ENCODE measurements around the gene TENT4A. TPM values are rescaled to one million over a fixed set of nuclear protein-coding genes. Genes with fewer than 3 reads are reported as not detected.

Gene TENT4A
- total RNA-seq, 1 experiment from 2014 or later, result 25.6 TPM

DNA sequence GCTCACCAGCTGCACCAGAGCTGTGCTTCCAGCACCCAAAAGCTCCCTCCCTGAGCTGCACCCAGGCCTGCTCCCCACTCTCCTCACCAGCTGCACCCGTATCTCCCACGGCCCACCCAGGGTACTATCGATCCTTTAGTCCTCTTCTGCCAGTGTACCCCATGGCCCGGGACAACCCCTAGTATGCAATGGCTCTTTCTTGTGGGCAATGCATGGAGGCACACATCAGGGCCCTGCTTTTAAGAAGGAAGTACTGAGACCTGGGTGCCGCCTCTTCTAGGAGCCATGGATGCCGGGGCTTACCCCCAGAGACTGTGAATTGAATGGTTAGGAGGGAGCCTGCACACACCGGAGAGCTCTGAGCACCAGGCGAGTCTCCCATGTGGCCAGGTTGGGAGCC is 49.5 kb downstream of the TENT4A start:
- no peak overlapping the region for H3K9ac ChIP-seq (ENCODE audit: extremely low read depth, insufficient read length, low read length)
- no CpG with 5 or more reads among the region's 8 CpGs for WGBS (ENCODE audit: extremely low coverage, insufficient read length, low lambda C conversion rate)
- H4K20me1 ChIP-seq (ENCODE audit: control insufficient read depth, insufficient read depth, insufficient read length), result no peaks in the 10 kb centered on the region
- no peak overlapping the region for H4K91ac ChIP-seq (ENCODE audit: insufficient read length, low read depth, low read length)
- DNase-seq, result no peak
- H4K5ac ChIP-seq (ENCODE audit: insufficient read length, low read depth, low read length), result no peak overlapping the region
- no peaks in the 10 kb centered on the region for H3K4me1 ChIP-seq (ENCODE audit: insufficient read depth, low read length)
- no peak overlapping the region for H3K23ac ChIP-seq (ENCODE audit: insufficient read length, low read depth, low read length)
- H2BK12ac ChIP-seq (ENCODE audit: insufficient read length, low read depth, low read length), result no peak overlapping the region
- no peak overlapping the region for H2BK120ac ChIP-seq (ENCODE audit: low read depth, low read length, poor library complexity, severe bottlenecking)
- no peaks in the 10 kb centered on the region for H3K23me2 ChIP-seq (ENCODE audit: insufficient read length, low read depth, low read length, poor library complexity, severe bottlenecking)
- no peak overlapping the region for H2BK5ac ChIP-seq (ENCODE audit: insufficient read length, low read length)
- H3T11ph ChIP-seq (ENCODE audit: low read length), result no peak overlapping the region
- H3K9me3 ChIP-seq (ENCODE audit: control insufficient read depth, low read depth, low read length), result no peaks in the 10 kb centered on the region
- H3K9me3 Mint-ChIP-seq, result no peaks in the 10 kb centered on the region; a peak in 1 of 5 replicates
- H3K27ac Mint-ChIP-seq, result no peak overlapping the region
- H3K4ac ChIP-seq (ENCODE audit: low read depth, low read length), result no peak overlapping the region
- H3K27me3 Mint-ChIP-seq (ENCODE audit: low read depth), result no peaks in the 10 kb centered on the region
- no peak overlapping the region for H2BK15ac ChIP-seq (ENCODE audit: low read depth, low read length)
- no peak overlapping the region for H3K18ac ChIP-seq (ENCODE audit: insufficient read length, low read depth, low read length)
- H3K4me2 ChIP-seq (ENCODE audit: insufficient read depth, insufficient read length, low read length), result no peak overlapping the region
- H3K79me1 ChIP-seq (ENCODE audit: insufficient read depth, low read depth, low read length, poor library complexity, severe bottlenecking), result no peaks in the 10 kb centered on the region
- peaks cover 3 to 6% of the 10 kb centered on the region in 2 experiments; a peak in 3 of 4 replicates for H3K4me1 Mint-ChIP-seq
- H4K8ac ChIP-seq (replicated peaks; ENCODE audit: insufficient read length, low read depth, low read length), result no peak overlapping the region
- H3K27ac ChIP-seq (ENCODE audit: insufficient read length, low read depth, low read length), result no peak overlapping the region
- no peak overlapping the region for H3K14ac ChIP-seq (ENCODE audit: insufficient read depth, low read length)
- H3K56ac ChIP-seq (ENCODE audit: insufficient read length, low read depth, low read length), result no peak overlapping the region
- no peaks in the 10 kb centered on the region for H3K79me2 ChIP-seq (ENCODE audit: insufficient read depth, low read length)
- no peak overlapping the region for H2BK20ac ChIP-seq (ENCODE audit: low read depth, low read length, poor library complexity, severe bottlenecking)
- H3K4me3 Mint-ChIP-seq, result no peak overlapping the region
- H2AFZ ChIP-seq (ENCODE audit: low read length), result no peak overlapping the region
- H3K27me3 ChIP-seq (ENCODE audit: insufficient read depth, low read length), result no peaks in the 10 kb centered on the region
- peaks cover 4 to 10% (median 5%) of the 10 kb centered on the region in 3 experiments; a peak in 5 of 7 replicates for H3K36me3 Mint-ChIP-seq (ENCODE audit: insufficient read depth in 1 of 3, low read depth in 3 of 3)
- H2AK5ac ChIP-seq (ENCODE audit: insufficient read length, low read length), result no peak overlapping the region
- TF ChIP-seq, protein P1, sequence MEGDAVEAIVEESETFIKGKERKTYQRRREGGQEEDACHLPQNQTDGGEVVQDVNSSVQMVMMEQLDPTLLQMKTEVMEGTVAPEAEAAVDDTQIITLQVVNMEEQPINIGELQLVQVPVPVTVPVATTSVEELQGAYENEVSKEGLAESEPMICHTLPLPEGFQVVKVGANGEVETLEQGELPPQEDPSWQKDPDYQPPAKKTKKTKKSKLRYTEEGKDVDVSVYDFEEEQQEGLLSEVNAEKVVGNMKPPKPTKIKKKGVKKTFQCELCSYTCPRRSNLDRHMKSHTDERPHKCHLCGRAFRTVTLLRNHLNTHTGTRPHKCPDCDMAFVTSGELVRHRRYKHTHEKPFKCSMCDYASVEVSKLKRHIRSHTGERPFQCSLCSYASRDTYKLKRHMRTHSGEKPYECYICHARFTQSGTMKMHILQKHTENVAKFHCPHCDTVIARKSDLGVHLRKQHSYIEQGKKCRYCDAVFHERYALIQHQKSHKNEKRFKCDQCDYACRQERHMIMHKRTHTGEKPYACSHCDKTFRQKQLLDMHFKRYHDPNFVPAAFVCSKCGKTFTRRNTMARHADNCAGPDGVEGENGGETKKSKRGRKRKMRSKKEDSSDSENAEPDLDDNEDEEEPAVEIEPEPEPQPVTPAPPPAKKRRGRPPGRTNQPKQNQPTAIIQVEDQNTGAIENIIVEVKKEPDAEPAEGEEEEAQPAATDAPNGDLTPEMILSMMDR (conservative IDR thresholded peaks at IDR 0.05), result no peak
